Thyroid gland (tissue), 4 donors: ENCODE results near the gene RAB3IP.

Experiments used
- POLR2A ChIP-seq, 2 donors: fragments of 450-650 bp; IDR thresholded peaks; one replicate each; pipeline ENCODE4 v1.6.1; 2017; ENCODE audit warnings: antibody characterized with exemption in 2 of 2, mild to moderate bottlenecking in 2 of 2, moderate library complexity in 1 of 2
- TF ChIP-seq, protein P1 (sequence below), 6 experiments: fragments of 200-600 bp in 3 of 6; fragments of 450-650 bp in 3 of 6; sonication (generic) in 3 of 6; IDR thresholded peaks; one replicate each; pipeline ENCODE4 v1.5.1; 2016 to 2019; ENCODE audit warnings: antibody characterized with exemption in 6 of 6, mild to moderate bottlenecking in 2 of 6, inconsistent platforms in 1 of 6, moderate library complexity in 1 of 6

- TF ChIP-seq, protein P1, sequence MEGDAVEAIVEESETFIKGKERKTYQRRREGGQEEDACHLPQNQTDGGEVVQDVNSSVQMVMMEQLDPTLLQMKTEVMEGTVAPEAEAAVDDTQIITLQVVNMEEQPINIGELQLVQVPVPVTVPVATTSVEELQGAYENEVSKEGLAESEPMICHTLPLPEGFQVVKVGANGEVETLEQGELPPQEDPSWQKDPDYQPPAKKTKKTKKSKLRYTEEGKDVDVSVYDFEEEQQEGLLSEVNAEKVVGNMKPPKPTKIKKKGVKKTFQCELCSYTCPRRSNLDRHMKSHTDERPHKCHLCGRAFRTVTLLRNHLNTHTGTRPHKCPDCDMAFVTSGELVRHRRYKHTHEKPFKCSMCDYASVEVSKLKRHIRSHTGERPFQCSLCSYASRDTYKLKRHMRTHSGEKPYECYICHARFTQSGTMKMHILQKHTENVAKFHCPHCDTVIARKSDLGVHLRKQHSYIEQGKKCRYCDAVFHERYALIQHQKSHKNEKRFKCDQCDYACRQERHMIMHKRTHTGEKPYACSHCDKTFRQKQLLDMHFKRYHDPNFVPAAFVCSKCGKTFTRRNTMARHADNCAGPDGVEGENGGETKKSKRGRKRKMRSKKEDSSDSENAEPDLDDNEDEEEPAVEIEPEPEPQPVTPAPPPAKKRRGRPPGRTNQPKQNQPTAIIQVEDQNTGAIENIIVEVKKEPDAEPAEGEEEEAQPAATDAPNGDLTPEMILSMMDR (IDR thresholded peaks at IDR 0.05) = no peak
- no peak for TF ChIP-seq POLR2A (IDR thresholded peaks at IDR 0.05)
These were observed 95.0 kb downstream of the RAB3IP start for GRCh38 chr12:69833696-69834095.
